ENCODE results near the gene HTR6.
A peak's percentile ranks its signal among the peaks of the same experiment; 100 is the strongest.

HTR6 gene

GRCh38 chr1:19689856-19690255 lies 25.2 kb downstream of the HTR6 start:
- DNase-seq: no peak

GRCh38 chr1:19690342-19690741 lies 25.7 kb downstream of the HTR6 start:
- no peak for DNase-seq

GRCh38 chr1:19694298-19694697 lies 29.6 kb downstream of the HTR6 start:
- no peak for DNase-seq

GRCh38 chr1:19695772-19696171 lies 31.1 kb downstream of the HTR6 start:
- DNase-seq: no peak

- no peak for DNase-seq
Measured at GRCh38 chr1:19696820-19697219, 32.1 kb downstream of the HTR6 start.

- no peak for DNase-seq
Measured at GRCh38 chr1:19698181-19698580, 33.5 kb downstream of the HTR6 start.

GRCh38 chr1:19700079-19700777 lies 35.6 kb downstream of the HTR6 start:
- no peak for DNase-seq

- DNase-seq: no peak
Measured at GRCh38 chr1:19703280-19703679, 38.6 kb downstream of the HTR6 start.

GRCh38 chr1:19704247-19705113 lies 39.8 kb downstream of the HTR6 start:
- DNase-seq: no peak

GRCh38 chr1:19705464-19705863 lies 40.8 kb downstream of the HTR6 start:
- DNase-seq: no peak

GRCh38 chr1:19706136-19706535 lies 41.5 kb downstream of the HTR6 start:
- DNase-seq: no peak

- DNase-seq: no peak
Measured at GRCh38 chr1:19708567-19709110, 44.0 kb downstream of the HTR6 start.

- no peak for DNase-seq
Measured at GRCh38 chr1:19709260-19709793, 44.7 kb downstream of the HTR6 start.

GRCh38 chr1:19710825-19711611 lies 46.3 kb downstream of the HTR6 start:
- no peak for DNase-seq

GRCh38 chr1:19712928-19713327 lies 48.3 kb downstream of the HTR6 start:
- DNase-seq: no peak

- peak; percentile 13 for DNase-seq
Measured at GRCh38 chr1:19715334-19716203, 50.9 kb downstream of the HTR6 start.

GRCh38 chr1:19717467-19717866 lies 52.8 kb downstream of the HTR6 start:
- no peak for DNase-seq

GRCh38 chr1:19720174-19720573 lies 55.5 kb downstream of the HTR6 start:
- DNase-seq: no peak

- DNase-seq: no peak
Measured at GRCh38 chr1:19720973-19721372, 56.3 kb downstream of the HTR6 start.

- DNase-seq: no peak
Measured at GRCh38 chr1:19723874-19724273, 59.2 kb downstream of the HTR6 start.

- no peak for DNase-seq
Measured at GRCh38 chr1:19725606-19726005, 60.9 kb downstream of the HTR6 start.

Data from GF-D8 (cell line).